Stomach smooth muscle (tissue), 2 donors: ENCODE measurements around the gene KDM7A.
"Not testable (repeated sequence)": the region's sequence is repeated elsewhere in the genome, so short reads cannot be mapped to it uniquely, and the experiment has no call there.

Experiments
- H3K27ac ChIP-seq: one replicate; pipeline ENCODE4 v1.7.0; 2013; ENCODE audit warnings: mild to moderate bottlenecking, low read length, inconsistent platforms
- H3K27me3 ChIP-seq, 2 donors: one replicate each; pipeline ENCODE4 v1.7.0; 2013; ENCODE audit warnings: low read length in 2 of 2; ENCODE audit not compliant: insufficient read depth in 2 of 2, control insufficient read depth in 1 of 2
- H3K36me3 ChIP-seq, 2 donors: one replicate each; pipeline ENCODE4 v1.7.0; 2013; ENCODE audit warnings: low read length in 2 of 2; ENCODE audit not compliant: control insufficient read depth in 2 of 2, insufficient read depth in 2 of 2
- H3K4me1 ChIP-seq: one replicate; pipeline ENCODE4 v1.7.0; 2013; ENCODE audit warnings: low read length; ENCODE audit not compliant: control insufficient read depth, insufficient read depth
- H3K4me3 ChIP-seq, 2 donors: one replicate each; pipeline ENCODE4 v1.7.0; 2013; ENCODE audit warnings: low read length in 2 of 2
- H3K9ac ChIP-seq, 2 donors: one replicate each; pipeline ENCODE4 v1.7.0; 2013; ENCODE audit warnings: low read length in 2 of 2, mild to moderate bottlenecking in 1 of 2
- H3K9me3 ChIP-seq, 2 donors: one replicate each; pipeline ENCODE4 v1.7.0; 2013; ENCODE audit warnings: low read length in 2 of 2; ENCODE audit not compliant: control insufficient read depth in 2 of 2
- donor health status: healthy.
- donor health status: Pancreatic carcinoma.

KDM7A gene

GRCh38 chr7:140213684-140214074 lies 36.9 kb upstream of the KDM7A start:
- Histone ChIP-seq H3K9ac (no peak overlapping the region), H3K36me3 (no peaks in the 10 kb centered on the region), H3K27me3 (no peaks in the 10 kb centered on the region), H3K4me1 (no peaks in the 10 kb centered on the region), H3K27ac (no peak overlapping the region), H3K4me3 (no peak overlapping the region), H3K9me3 (peaks cover 0 to 6% of the 10 kb centered on the region in 2 donors)

GRCh38 chr7:140212100-140212881 lies 35.5 kb upstream of the KDM7A start:
- Histone ChIP-seq H3K9ac (no peak overlapping the region), H3K4me3 (no peak overlapping the region), H3K27ac (no peak overlapping the region), H3K4me1 (no peaks in the 10 kb centered on the region), H3K9me3 (peaks cover 0 to 6% of the 10 kb centered on the region in 2 donors), H3K27me3 (no peaks in the 10 kb centered on the region), H3K36me3 (no peaks in the 10 kb centered on the region)

GRCh38 chr7:140211698-140212097 lies 34.9 kb upstream of the KDM7A start:
- Histone ChIP-seq H3K27ac (no peak overlapping the region), H3K9me3 (peaks cover 0 to 6% of the 10 kb centered on the region in 2 donors), H3K4me1 (no peaks in the 10 kb centered on the region), H3K27me3 (no peaks in the 10 kb centered on the region), H3K36me3 (no peaks in the 10 kb centered on the region), H3K4me3 (no peak overlapping the region), H3K9ac (no peak overlapping the region)

GRCh38 chr7:140209866-140210609 lies 33.3 kb upstream of the KDM7A start:
- no peak overlapping the region for H3K27ac ChIP-seq

GRCh38 chr7:140206616-140207389 lies 30.0 kb upstream of the KDM7A start:
- H3K27ac ChIP-seq: no peak overlapping the region
- no peak overlapping the region for H3K4me3 ChIP-seq
- H3K27me3 ChIP-seq: no peaks in the 10 kb centered on the region
- H3K9ac ChIP-seq: no peak overlapping the region
- no peaks in the 10 kb centered on the region for H3K9me3 ChIP-seq
- no peaks in the 10 kb centered on the region for H3K4me1 ChIP-seq
- H3K36me3 ChIP-seq: no peaks in the 10 kb centered on the region

More at GRCh38 chr7:140209866-140210609, 33.3 kb upstream of the KDM7A start:
- Histone ChIP-seq H3K36me3 (no peaks in the 10 kb centered on the region), H3K4me1 (no peaks in the 10 kb centered on the region), H3K9ac (no peak overlapping the region), H3K27me3 (no peaks in the 10 kb centered on the region), H3K4me3 (no peak overlapping the region), H3K9me3 (no peaks in the 10 kb centered on the region)

- Histone ChIP-seq H3K27me3 (no peaks in the 10 kb centered on the region), H3K4me3 (no peak overlapping the region), H3K9ac (no peak overlapping the region), H3K36me3 (no peaks in the 10 kb centered on the region), H3K4me1 (no peaks in the 10 kb centered on the region), H3K27ac (no peak overlapping the region), H3K9me3 (no peaks in the 10 kb centered on the region)
Observed at GRCh38 chr7:140205600-140205999, 28.8 kb upstream of the KDM7A start.

- no peaks in the 10 kb centered on the region for H3K4me1 ChIP-seq
- no peaks in the 10 kb centered on the region for H3K27me3 ChIP-seq
- no peaks in the 10 kb centered on the region for H3K9me3 ChIP-seq
- no peaks in the 10 kb centered on the region for H3K36me3 ChIP-seq
- H3K27ac ChIP-seq: no peak overlapping the region
- H3K9ac ChIP-seq: no peak overlapping the region
- no peak overlapping the region for H3K4me3 ChIP-seq
Observed at GRCh38 chr7:140203556-140203955, 26.8 kb upstream of the KDM7A start.

- H3K9ac ChIP-seq, H3K4me1 ChIP-seq, H3K4me3 ChIP-seq, H3K9me3 ChIP-seq, H3K27me3 ChIP-seq, H3K27ac ChIP-seq, H3K36me3 ChIP-seq: not testable (repeated sequence)
Observed at GRCh38 chr7:140202942-140203341, 26.2 kb upstream of the KDM7A start.

- Histone ChIP-seq H3K36me3 (no peaks in the 10 kb centered on the region), H3K9ac (no peak overlapping the region), H3K9me3 (no peaks in the 10 kb centered on the region), H3K27me3 (no peaks in the 10 kb centered on the region), H3K4me1 (no peaks in the 10 kb centered on the region), H3K27ac (no peak overlapping the region), H3K4me3 (no peak overlapping the region)
Observed at GRCh38 chr7:140201393-140201792, 24.6 kb upstream of the KDM7A start.

GRCh38 chr7:140200061-140200989 lies 23.5 kb upstream of the KDM7A start:
- no peak overlapping the region for H3K4me3 ChIP-seq
- no peaks in the 10 kb centered on the region for H3K27me3 ChIP-seq
- H3K36me3 ChIP-seq: no peaks in the 10 kb centered on the region
- H3K4me1 ChIP-seq: no peaks in the 10 kb centered on the region
- no peaks in the 10 kb centered on the region for H3K9me3 ChIP-seq
- no peak overlapping the region for H3K9ac ChIP-seq
- no peak overlapping the region for H3K27ac ChIP-seq
